Measurements from ENCODE around the gene MAPK8IP2.

DNA sequence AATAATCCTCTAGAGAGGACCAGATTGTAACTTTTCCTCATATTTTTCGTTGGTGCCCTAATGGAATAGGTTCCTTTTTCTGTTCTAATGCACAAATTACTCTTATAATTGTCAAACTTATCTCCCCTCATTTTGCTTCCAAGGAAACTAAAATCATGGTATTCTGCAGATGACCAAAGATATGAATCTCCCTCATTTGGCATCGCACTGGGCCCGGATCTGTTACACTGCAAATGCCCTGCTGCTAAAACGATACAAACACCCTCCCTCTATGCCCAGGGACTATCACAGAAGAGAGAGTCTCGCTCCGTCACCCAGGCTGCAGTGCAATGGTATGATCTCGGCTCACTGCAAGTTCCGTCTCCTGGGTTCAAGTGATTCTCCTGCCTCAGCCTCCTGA, 47.3 kb upstream of the MAPK8IP2 start:
- TF ChIP-seq CTCF (CRISPR knock-in tag; IDR thresholded peaks at IDR 0.05) (no peak), SALL2 (CRISPR knock-in tag; IDR thresholded peaks at IDR 0.05) (no peak)
